T-cell (primary cell): Measurements from ENCODE around the gene KCNK18. TPM values are rescaled to one million over a fixed set of nuclear protein-coding genes. Genes with fewer than 3 reads are reported as not detected.

ENCODE experiments used
- ATAC-seq, 4 experiments: fragments of 200-7000 bp in 3 of 4; fragments of 150-1000 bp in 1 of 4; cut with Tn5 transposase; replicated peaks in 1 of 4; 1 replicate in 3 of 4; 2 replicates in 1 of 4; pipeline ENCODE4 v1.10.0; 2021; ENCODE audit warnings: moderate library complexity in 3 of 4, mild to moderate bottlenecking in 2 of 4, moderate number of reproducible peaks in 1 of 4
- CTCF ChIA-PET, 2 donors: fragments of 300-600 bp; sonication (Branson Sonifier 250); formaldehyde crosslinking; loops; one replicate each; lab custom pipeline; 2022; ENCODE audit warnings: antibody characterized with exemption in 2 of 2; lab: Charles Lee
- POLR2A ChIA-PET, 2 donors: fragments of 300-600 bp; sonication (Branson Sonifier 250); formaldehyde crosslinking; loops; one replicate each; lab custom pipeline; 2022; ENCODE audit warnings: antibody characterized with exemption in 2 of 2; lab: Charles Lee
- DNase-seq, 35 experiments: peaks; one replicate each; pipeline versions ENCODE4 v3.0.0 to v3.0.0-alpha.2; 2013 to 2023
- H3K27ac ChIP-seq: one replicate; pipeline ENCODE4 v1.5.1; 2013; ENCODE audit warnings: low read length
- H3K27me3 ChIP-seq, 2 experiments: replicated peaks in 1 of 2; 1 replicate in 1 of 2; 2 replicates in 1 of 2; pipeline versions ENCODE4 v1.6.1 to v1.7.0; 2013; ENCODE audit warnings: low read length in 1 of 2, mixed read lengths in 1 of 2; ENCODE audit not compliant: control insufficient read depth in 2 of 2, insufficient read depth in 2 of 2; ENCODE audit errors: extremely low read depth in 1 of 2
- H3K36me3 ChIP-seq, 2 donors: 1 replicate in 1 of 2; 2 replicates in 1 of 2; pipeline versions ENCODE4 v1.6.1 to v1.7.0; 2013; ENCODE audit warnings: low read length in 1 of 2; ENCODE audit not compliant: control insufficient read depth in 2 of 2, insufficient read depth in 1 of 2; ENCODE audit errors: extremely low read depth in 1 of 2
- H3K4me1 ChIP-seq, 2 experiments: 1 replicate in 1 of 2; 2 replicates in 1 of 2; pipeline versions ENCODE4 v1.6.1 to v1.7.0; 2013; ENCODE audit warnings: low read length in 2 of 2, mixed read lengths in 1 of 2; ENCODE audit not compliant: insufficient read depth in 2 of 2, control insufficient read depth in 1 of 2; ENCODE audit errors: extremely low read depth in 1 of 2
- H3K4me3 ChIP-seq, 2 donors: 1 replicate in 1 of 2; 2 replicates in 1 of 2; pipeline versions ENCODE4 v1.5.1 to v1.7.0; 2013; ENCODE audit warnings: mild to moderate bottlenecking in 2 of 2, low read length in 1 of 2, moderate library complexity in 1 of 2; ENCODE audit not compliant: control insufficient read depth in 1 of 2; ENCODE audit errors: extremely low read depth in 1 of 2
- H3K9me3 ChIP-seq: 2 replicates; pipeline ENCODE4 v1.7.0; 2013
- H3K27ac Mint-ChIP-seq, 2 donors: one replicate each; pipeline ENCODE4 v1.8.0; 2020 to 2021; ENCODE audit warnings: mild to moderate bottlenecking in 2 of 2, mixed read lengths in 2 of 2
- H3K27me3 Mint-ChIP-seq, 2 donors: one replicate each; pipeline ENCODE4 v1.8.0; 2021 to 2022; ENCODE audit warnings: mixed read lengths in 2 of 2
- H3K36me3 Mint-ChIP-seq: one replicate; pipeline ENCODE4 v1.8.0; 2021; ENCODE audit warnings: mixed read lengths
- H3K4me1 Mint-ChIP-seq, 3 donors: one replicate each; pipeline ENCODE4 v1.8.0; 2020 to 2022; ENCODE audit warnings: mixed read lengths in 3 of 3, mild to moderate bottlenecking in 1 of 3
- H3K4me3 Mint-ChIP-seq, 3 donors: one replicate each; pipeline ENCODE4 v1.8.0; 2020 to 2022; ENCODE audit warnings: mild to moderate bottlenecking in 3 of 3, mixed read lengths in 3 of 3, moderate library complexity in 3 of 3
- H3K9me3 Mint-ChIP-seq, 3 donors: one replicate each; pipeline ENCODE4 v1.8.0; 2020 to 2022; ENCODE audit warnings: mixed read lengths in 3 of 3
- WGBS: methylation state at CpG from one replicate; pipeline ENCODE4 v1.1.5; 2013; ENCODE audit warnings: missing lambda C conversion rate; ENCODE audit not compliant: insufficient coverage; 5-methylcytosine and 5-hydroxymethylcytosine counted together
- total RNA-seq, 35 experiments: library from RNA in 6 of 35; stranded (reverse) in 6 of 35; fragments of 120-200 nt in 1 of 35; gene quantifications; one replicate each; pipeline versions ENCODE4 v1.2.1 to v1.2.4 and lab custom pipeline; 2013 to 2026

Gene KCNK18
- total RNA-seq, 5 donors from 2014 or later (not counting 1 experiment from before 2014, with no cell fraction given), result not detected

DNA sequence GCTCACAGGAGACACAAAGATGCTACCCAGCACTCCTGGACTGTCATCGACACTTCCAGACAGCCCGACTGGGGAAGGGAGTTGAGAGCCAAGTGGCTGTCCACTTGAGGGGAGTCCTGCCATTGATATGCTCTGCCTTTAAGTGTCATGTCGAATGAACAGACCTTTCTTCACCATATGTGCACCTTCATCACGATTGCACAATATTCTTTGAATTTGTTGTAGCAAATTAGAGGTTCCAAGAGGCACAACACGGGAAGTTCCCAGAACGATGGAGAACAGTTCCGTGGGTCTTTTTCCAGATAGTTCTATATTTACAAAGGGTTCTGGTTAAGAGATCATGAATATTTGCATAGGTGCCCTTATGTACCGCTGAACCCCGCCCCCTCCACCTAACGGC lies 59.6 kb downstream of the KCNK18 start:
- H3K9me3 Mint-ChIP-seq, result no peaks in the 10 kb centered on the region
- no peak overlapping the region for H3K27ac ChIP-seq
- H3K9me3 ChIP-seq, result no peaks in the 10 kb centered on the region
- H3K4me3 ChIP-seq, result no peak overlapping the region
- H3K27ac Mint-ChIP-seq, result no peak overlapping the region
- H3K4me1 Mint-ChIP-seq, result peaks cover 2 to 13% (median 9%) of the 10 kb centered on the region in 3 donors
- H3K4me3 Mint-ChIP-seq, result no peak overlapping the region
- peaks cover 0 to 13% of the 10 kb centered on the region in 2 donors for H3K36me3 ChIP-seq
- peaks cover 4 to 22% of the 10 kb centered on the region in 2 experiments for H3K4me1 ChIP-seq
- 86% methylated on average over 1 of the region's 10 CpGs for WGBS
- peaks cover 0 to 38% of the 10 kb centered on the region in 2 experiments for H3K27me3 ChIP-seq
- H3K27me3 Mint-ChIP-seq, result peaks cover 25 to 41% of the 10 kb centered on the region in 2 donors
- ChIA-PET CTCF (no interaction called here), POLR2A (no interaction called here)
- H3K36me3 Mint-ChIP-seq, result no peaks in the 10 kb centered on the region
- ATAC-seq (no peak), DNase-seq (no peak)

DNA sequence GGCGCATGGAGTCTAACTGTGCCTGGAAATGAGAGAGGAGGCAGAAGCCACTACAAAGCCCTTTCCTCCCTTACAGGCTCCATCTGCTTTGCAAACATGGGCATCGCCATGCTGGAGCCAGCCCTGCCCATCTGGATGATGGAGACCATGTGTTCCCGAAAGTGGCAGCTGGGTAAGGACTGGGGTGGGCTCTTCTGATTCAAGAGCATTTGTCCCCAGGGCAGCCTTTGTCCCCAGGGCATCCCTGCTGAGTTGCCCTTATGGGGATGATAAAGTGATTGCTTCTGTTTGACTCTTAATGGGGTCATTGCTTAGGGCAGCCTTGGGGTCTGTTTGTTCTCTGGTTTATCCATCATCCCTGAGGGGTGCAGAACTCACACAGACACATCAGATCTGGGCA lies 60.4 kb downstream of the KCNK18 start:
- DNase-seq, result no peak
- Histone ChIP-seq H3K4me1 (peaks cover 4 to 22% of the 10 kb centered on the region in 2 experiments), H3K27ac (no peak overlapping the region), H3K4me3 (no peak overlapping the region), H3K36me3 (peaks cover 0 to 13% of the 10 kb centered on the region in 2 donors), H3K27me3 (peaks cover 0 to 45% of the 10 kb centered on the region in 2 experiments), H3K9me3 (no peaks in the 10 kb centered on the region)
- Mint-ChIP-seq H3K27me3 (peaks cover 28 to 49% of the 10 kb centered on the region in 2 donors), H3K4me3 (no peak overlapping the region), H3K9me3 (no peaks in the 10 kb centered on the region), H3K27ac (no peak overlapping the region), H3K36me3 (no peaks in the 10 kb centered on the region), H3K4me1 (peaks cover 2 to 13% (median 9%) of the 10 kb centered on the region in 3 donors)
- POLR2A ChIA-PET, result no interaction called here
- CTCF ChIA-PET, result no interaction called here
- WGBS, result 100% methylated on average over 2 of the region's 3 CpGs
- ATAC-seq, result no peak

DNA sequence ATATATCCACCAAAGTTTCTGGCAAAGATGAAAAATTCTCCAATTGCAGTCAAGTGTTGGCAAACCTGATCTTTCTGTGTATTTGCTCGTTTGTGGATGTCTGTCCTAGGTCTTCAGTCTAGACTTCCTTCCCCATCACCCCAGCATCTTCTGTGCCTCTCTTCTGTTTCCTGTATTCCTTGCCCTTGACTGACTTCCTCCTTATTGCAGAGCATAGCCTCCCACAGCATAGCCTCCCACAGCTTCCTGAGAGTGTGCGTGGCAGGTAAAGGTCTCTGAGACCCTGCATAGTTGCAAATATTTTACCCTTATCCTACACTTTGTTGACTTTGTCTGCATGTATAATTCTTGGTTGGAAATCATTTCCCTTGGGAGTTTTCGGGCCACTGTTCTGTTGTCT lies 62.0 kb downstream of the KCNK18 start:
- H3K27ac Mint-ChIP-seq, result no peak overlapping the region
- CTCF ChIA-PET, result no interaction called here
- no peak overlapping the region for H3K27ac ChIP-seq
- no peak for DNase-seq
- peaks cover 0 to 50% of the 10 kb centered on the region in 2 experiments for H3K27me3 ChIP-seq
- H3K4me1 Mint-ChIP-seq, result peaks cover 2 to 13% (median 9%) of the 10 kb centered on the region in 3 donors
- H3K36me3 Mint-ChIP-seq, result no peaks in the 10 kb centered on the region
- peaks cover 4 to 22% of the 10 kb centered on the region in 2 experiments for H3K4me1 ChIP-seq
- H3K27me3 Mint-ChIP-seq, result peaks cover 28 to 50% of the 10 kb centered on the region in 2 donors
- no peaks in the 10 kb centered on the region for H3K9me3 ChIP-seq
- peaks cover 0 to 13% of the 10 kb centered on the region in 2 donors for H3K36me3 ChIP-seq
- ATAC-seq, result peak in 1 of 4 experiments; percentile 43
- no peak overlapping the region for H3K4me3 ChIP-seq
- H3K4me3 Mint-ChIP-seq, result no peak overlapping the region
- 60% methylated on average over 1 of the region's 3 CpGs for WGBS
- no peaks in the 10 kb centered on the region for H3K9me3 Mint-ChIP-seq
- POLR2A ChIA-PET, result interaction anchor here in 1 of 2 donors (0.7 kb wide), 1 partner anchor 164 kb away, joined by 6 read pairs; no protein-coding TSS in a partner anchor

Other genes with a start within 250 kb of the KCNK18 start
- gene SHTN1, start 192.3 kb upstream of the KCNK18 start, total RNA-seq, result under 1 TPM; 0.35 to 0.80 (median 0.44) TPM
- gene VAX1, start 59.2 kb upstream of the KCNK18 start, total RNA-seq, result not detected
- 1 to 10 TPM in 3 of 5 donors, under 1 TPM in 2; 0.18 to 2.9 (median 1.0) TPM for gene SLC18A2, start 43.6 kb downstream of the KCNK18 start, total RNA-seq
- gene PDZD8, start 178.0 kb downstream of the KCNK18 start, total RNA-seq, result 10 to 100 TPM; 12.8 to 20.8 (median 19.4) TPM